WERI-Rb-1 (cell line): Measurements from ENCODE around the gene ACSF2.

Source experiments
- DNase-seq: peaks from one replicate; pipeline ENCODE4 v3.0.0-alpha.2; 2020
- H3K27ac ChIP-seq: fragments of 250-450 bp; sonication (Bioruptor Pico); 2 replicates; pipeline ENCODE4 v1.5.1; 2020; ENCODE audit warnings: mild to moderate bottlenecking, moderate library complexity
- H3K27me3 ChIP-seq: fragments of 250-450 bp; sonication (Bioruptor Pico); 2 replicates; pipeline ENCODE4 v1.5.1; 2021; ENCODE audit warnings: mild to moderate bottlenecking, low read depth, moderate library complexity; ENCODE audit not compliant: insufficient read depth, severe bottlenecking
- H3K36me3 ChIP-seq: fragments of 250-450 bp; sonication (Bioruptor Pico); 2 replicates; pipeline ENCODE4 v1.5.1; 2020; ENCODE audit warnings: mild to moderate bottlenecking, moderate library complexity
- H3K4me3 ChIP-seq: 2 replicates; pipeline ENCODE4 v1.5.1; 2011; ENCODE audit warnings: low read depth, mild to moderate bottlenecking, control low read depth, low read length
- H3K9me3 ChIP-seq: fragments of 250-450 bp; sonication (Bioruptor Pico); 2 replicates; pipeline ENCODE4 v1.5.1; 2021; ENCODE audit warnings: mild to moderate bottlenecking, moderate library complexity; ENCODE audit not compliant: severe bottlenecking
- TF ChIP-seq, protein P1 (sequence below): IDR thresholded peaks from 2 replicates; pipeline ENCODE4 v1.5.1; 2011; ENCODE audit warnings: low read depth, mild to moderate bottlenecking, control low read depth, inconsistent platforms, low read length

The ACSF2 gene

DNA sequence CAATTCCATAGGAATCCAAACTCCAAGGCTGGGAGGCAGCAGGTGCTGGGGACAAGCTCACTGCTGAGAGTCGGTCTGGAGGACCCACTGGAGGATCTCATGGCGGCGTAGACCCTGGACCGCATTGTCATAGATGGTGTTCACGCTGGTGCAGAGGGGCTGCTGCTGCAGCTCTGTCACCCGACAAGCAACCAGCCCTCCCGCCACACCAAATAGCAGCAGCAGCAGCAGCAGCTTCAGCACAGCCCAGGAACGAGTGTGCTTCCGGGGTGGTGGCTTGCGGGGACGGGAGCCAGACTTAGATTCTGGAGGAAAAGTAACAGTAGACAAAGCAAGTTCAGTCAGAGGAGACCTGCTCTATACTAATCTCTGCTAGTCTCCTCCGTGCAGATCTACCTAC lies 43.1 kb upstream of the ACSF2 start:
- H3K4me3 ChIP-seq = no peak overlapping the region
- TF ChIP-seq, protein P1, sequence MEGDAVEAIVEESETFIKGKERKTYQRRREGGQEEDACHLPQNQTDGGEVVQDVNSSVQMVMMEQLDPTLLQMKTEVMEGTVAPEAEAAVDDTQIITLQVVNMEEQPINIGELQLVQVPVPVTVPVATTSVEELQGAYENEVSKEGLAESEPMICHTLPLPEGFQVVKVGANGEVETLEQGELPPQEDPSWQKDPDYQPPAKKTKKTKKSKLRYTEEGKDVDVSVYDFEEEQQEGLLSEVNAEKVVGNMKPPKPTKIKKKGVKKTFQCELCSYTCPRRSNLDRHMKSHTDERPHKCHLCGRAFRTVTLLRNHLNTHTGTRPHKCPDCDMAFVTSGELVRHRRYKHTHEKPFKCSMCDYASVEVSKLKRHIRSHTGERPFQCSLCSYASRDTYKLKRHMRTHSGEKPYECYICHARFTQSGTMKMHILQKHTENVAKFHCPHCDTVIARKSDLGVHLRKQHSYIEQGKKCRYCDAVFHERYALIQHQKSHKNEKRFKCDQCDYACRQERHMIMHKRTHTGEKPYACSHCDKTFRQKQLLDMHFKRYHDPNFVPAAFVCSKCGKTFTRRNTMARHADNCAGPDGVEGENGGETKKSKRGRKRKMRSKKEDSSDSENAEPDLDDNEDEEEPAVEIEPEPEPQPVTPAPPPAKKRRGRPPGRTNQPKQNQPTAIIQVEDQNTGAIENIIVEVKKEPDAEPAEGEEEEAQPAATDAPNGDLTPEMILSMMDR = no peak
- no peaks in the 10 kb centered on the region for H3K27me3 ChIP-seq
- no peak overlapping the region for H3K27ac ChIP-seq
- no peak for DNase-seq
- peaks cover 92% of the 10 kb centered on the region for H3K36me3 ChIP-seq
- no peaks in the 10 kb centered on the region for H3K9me3 ChIP-seq

DNA sequence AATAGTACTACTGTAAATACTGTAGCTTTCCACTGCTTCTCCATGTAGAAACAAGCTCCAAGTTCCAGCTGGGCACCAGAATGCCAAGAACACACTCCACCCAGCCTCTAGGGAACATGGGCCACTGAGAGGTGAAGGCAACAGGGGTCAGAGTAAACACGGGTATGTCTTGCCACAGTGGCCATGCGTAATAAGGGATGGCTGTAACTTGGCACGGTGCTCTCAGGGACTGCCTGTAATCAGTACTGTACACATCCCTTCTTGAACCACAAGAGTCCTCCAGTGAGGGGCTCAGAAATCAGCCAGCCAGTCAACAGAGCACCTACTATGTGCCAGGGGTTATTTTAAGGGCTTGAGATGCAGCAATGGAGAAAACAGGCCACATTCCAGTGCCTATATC lies 39.5 kb upstream of the ACSF2 start:
- TF ChIP-seq, protein P1 = no peak
- no peak overlapping the region for H3K27ac ChIP-seq
- no peaks in the 10 kb centered on the region for H3K27me3 ChIP-seq
- no peak overlapping the region for H3K4me3 ChIP-seq
- H3K36me3 ChIP-seq = peaks cover 92% of the 10 kb centered on the region
- no peak for DNase-seq
- no peaks in the 10 kb centered on the region for H3K9me3 ChIP-seq

- DNase-seq = no peak
- Histone ChIP-seq H3K9me3 (no peaks in the 10 kb centered on the region), H3K27me3 (no peaks in the 10 kb centered on the region), H3K4me3 (no peak overlapping the region), H3K27ac (no peak overlapping the region), H3K36me3 (peaks cover 96% of the 10 kb centered on the region)
- TF ChIP-seq, protein P1 = no peak
Observed at GRCh38 chr17:50388728-50389127, 37.3 kb upstream of the ACSF2 start.

GRCh38 chr17:50389534-50389933 lies 36.5 kb upstream of the ACSF2 start:
- TF ChIP-seq, protein P1 = no peak
- DNase-seq = no peak
- no peaks in the 10 kb centered on the region for H3K9me3 ChIP-seq
- no peaks in the 10 kb centered on the region for H3K27me3 ChIP-seq
- no peak overlapping the region for H3K4me3 ChIP-seq
- H3K27ac ChIP-seq = no peak overlapping the region
- H3K36me3 ChIP-seq = peaks cover 96% of the 10 kb centered on the region

DNA sequence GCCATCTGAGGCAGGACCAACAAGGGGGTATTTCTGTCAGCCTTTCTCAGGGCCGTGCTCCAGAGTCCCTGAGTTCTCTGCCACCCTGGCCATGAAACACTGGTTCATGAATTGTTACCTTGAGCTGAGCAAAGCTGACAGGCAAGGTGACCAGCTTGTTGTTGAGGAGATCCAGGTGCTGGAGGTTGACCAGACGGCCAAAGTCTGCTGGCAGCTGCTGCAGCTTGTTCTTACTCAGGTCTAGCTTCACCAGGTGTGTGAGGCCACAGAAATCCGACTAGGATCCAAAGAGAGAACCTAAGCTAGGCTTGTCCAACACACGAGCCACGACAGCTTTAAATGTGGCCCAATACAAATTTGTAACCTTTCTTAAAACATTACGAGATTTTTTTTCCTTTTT lies 33.4 kb upstream of the ACSF2 start:
- H3K27ac ChIP-seq = no peak overlapping the region
- H3K9me3 ChIP-seq = no peaks in the 10 kb centered on the region
- peaks cover 80% of the 10 kb centered on the region for H3K36me3 ChIP-seq
- TF ChIP-seq, protein P1 = no peak
- H3K4me3 ChIP-seq = no peak overlapping the region
- no peak for DNase-seq
- no peaks in the 10 kb centered on the region for H3K27me3 ChIP-seq

DNA sequence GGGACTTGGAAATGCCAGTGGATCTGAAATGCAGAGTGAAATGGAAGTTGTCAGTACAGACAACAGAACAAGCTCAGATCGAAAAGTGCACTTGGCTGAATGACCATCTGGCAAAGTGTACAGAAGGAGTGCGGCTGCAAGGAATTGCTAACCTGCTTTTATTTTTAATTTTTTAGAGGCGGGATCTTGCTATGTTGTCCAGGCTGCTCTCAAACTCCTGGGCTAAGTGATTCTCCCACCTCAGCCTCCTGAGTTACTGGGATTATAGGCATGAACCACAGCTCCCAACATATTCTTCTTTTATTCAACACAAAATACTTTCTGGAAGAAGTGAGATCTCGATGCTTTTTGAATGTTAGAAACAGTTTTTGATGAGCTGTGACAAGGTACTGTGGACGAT lies 32.3 kb upstream of the ACSF2 start:
- no peaks in the 10 kb centered on the region for H3K27me3 ChIP-seq
- H3K9me3 ChIP-seq = no peaks in the 10 kb centered on the region
- TF ChIP-seq, protein P1 = no peak
- H3K4me3 ChIP-seq = no peak overlapping the region
- no peak overlapping the region for H3K27ac ChIP-seq
- peaks cover 69% of the 10 kb centered on the region for H3K36me3 ChIP-seq
- DNase-seq = no peak
